ENCODE measurements around the gene SLC35F3. TPM values are rescaled to one million over a fixed set of nuclear protein-coding genes. Genes with fewer than 3 reads are reported as not detected.

Gene SLC35F3
- total RNA-seq, 2 donors from 2014 or later, result 14.4 to 14.8 TPM

- Histone ChIP-seq H3K9ac (ENCODE audit: extremely low read depth, low read length, poor library complexity, severe bottlenecking) (no peak overlapping the region), H3K27ac (ENCODE audit: low read depth, low read length) (no peak overlapping the region), H3K9me3 (ENCODE audit: control insufficient read depth, low read length) (no peaks in the 10 kb centered on the region), H3K36me3 (ENCODE audit: control insufficient read depth, insufficient read depth, low read length) (no peaks in the 10 kb centered on the region), H3K4me3 (ENCODE audit: low read length) (no peak overlapping the region), H3K4me1 (ENCODE audit: control insufficient read depth, insufficient read depth, low read length) (no peaks in the 10 kb centered on the region), H3K27me3 (ENCODE audit: control insufficient read depth, insufficient read depth, low read length, poor library complexity, severe bottlenecking) (no peaks in the 10 kb centered on the region)
- H3K27ac Mint-ChIP-seq, result peak overlapping the region; percentile 28
- peaks cover 15% of the 10 kb centered on the region for H3K4me1 Mint-ChIP-seq
- 83% methylated on average over 1 of the region's 1 CpG; no CpG with 5 or more reads in 1 of the 2 experiments for WGBS, 2 experiments (ENCODE audit: insufficient coverage in 1 of 2, insufficient read length in 1 of 2)
- H3K36me3 Mint-ChIP-seq (ENCODE audit: low read depth), result peaks cover 32% of the 10 kb centered on the region
- no peak overlapping the region for H3K4me3 Mint-ChIP-seq
- DNase-seq, result peak; percentile 62
- no peaks in the 10 kb centered on the region for H3K9me3 Mint-ChIP-seq
- TF ChIP-seq CTCF (conservative IDR thresholded peaks at IDR 0.05), result no peak
- no peaks in the 10 kb centered on the region for H3K27me3 Mint-ChIP-seq (ENCODE audit: insufficient read depth)
These were observed 406.0 kb downstream of the SLC35F3 start for GRCh38 chr1:234310460-234310817.

- Mint-ChIP-seq H3K27ac (no peak overlapping the region), H3K27me3 (ENCODE audit: insufficient read depth) (no peaks in the 10 kb centered on the region), H3K36me3 (ENCODE audit: low read depth) (peaks cover 28% of the 10 kb centered on the region), H3K4me1 (peaks cover 16% of the 10 kb centered on the region), H3K9me3 (no peaks in the 10 kb centered on the region), H3K4me3 (no peak overlapping the region)
- Histone ChIP-seq H3K4me1 (ENCODE audit: control insufficient read depth, insufficient read depth, low read length) (no peaks in the 10 kb centered on the region), H3K27ac (ENCODE audit: low read depth, low read length) (no peak overlapping the region), H3K36me3 (ENCODE audit: control insufficient read depth, insufficient read depth, low read length) (no peaks in the 10 kb centered on the region), H3K4me3 (ENCODE audit: low read length) (no peak overlapping the region), H3K27me3 (ENCODE audit: control insufficient read depth, insufficient read depth, low read length, poor library complexity, severe bottlenecking) (no peaks in the 10 kb centered on the region), H3K9ac (ENCODE audit: extremely low read depth, low read length, poor library complexity, severe bottlenecking) (no peak overlapping the region), H3K9me3 (ENCODE audit: control insufficient read depth, low read length) (no peaks in the 10 kb centered on the region)
- no peak for TF ChIP-seq CTCF (conservative IDR thresholded peaks at IDR 0.05)
- WGBS, 2 experiments (ENCODE audit: insufficient coverage in 1 of 2, insufficient read length in 1 of 2), result 91 to 100% methylated on average over 6 to 7 of the region's 7 CpGs
- DNase-seq, result no peak
These were observed 406.9 kb downstream of the SLC35F3 start for GRCh38 chr1:234311414-234311813.

- DNase-seq, result no peak
- H3K9ac ChIP-seq (ENCODE audit: extremely low read depth, low read length, poor library complexity, severe bottlenecking), result no peak overlapping the region
- peaks cover 24% of the 10 kb centered on the region for H3K4me1 Mint-ChIP-seq
- WGBS, 2 experiments (ENCODE audit: insufficient coverage in 1 of 2, insufficient read length in 1 of 2), result 98% methylated on average over 4 of the region's 4 CpGs; no CpG with 5 or more reads in 1 of the 2 experiments
- no peak overlapping the region for H3K27ac ChIP-seq (ENCODE audit: low read depth, low read length)
- no peaks in the 10 kb centered on the region for H3K27me3 ChIP-seq (ENCODE audit: control insufficient read depth, insufficient read depth, low read length, poor library complexity, severe bottlenecking)
- no peak for TF ChIP-seq CTCF (conservative IDR thresholded peaks at IDR 0.05)
- H3K27ac Mint-ChIP-seq, result no peak overlapping the region
- H3K36me3 Mint-ChIP-seq (ENCODE audit: low read depth), result peaks cover 25% of the 10 kb centered on the region
- no peaks in the 10 kb centered on the region for H3K4me1 ChIP-seq (ENCODE audit: control insufficient read depth, insufficient read depth, low read length)
- no peaks in the 10 kb centered on the region for H3K9me3 ChIP-seq (ENCODE audit: control insufficient read depth, low read length)
- H3K36me3 ChIP-seq (ENCODE audit: control insufficient read depth, insufficient read depth, low read length), result no peaks in the 10 kb centered on the region
- H3K4me3 Mint-ChIP-seq, result no peak overlapping the region
- no peak overlapping the region for H3K4me3 ChIP-seq (ENCODE audit: low read length)
- no peaks in the 10 kb centered on the region for H3K9me3 Mint-ChIP-seq
- peaks cover 4% of the 10 kb centered on the region for H3K27me3 Mint-ChIP-seq (ENCODE audit: insufficient read depth)
These were observed 408.7 kb downstream of the SLC35F3 start for GRCh38 chr1:234313171-234313570.
